HepG2 (cell line): ENCODE results near the gene ALOXE3. TPM values are rescaled to one million over a fixed set of nuclear protein-coding genes. Genes with fewer than 3 reads are reported as not detected.

ENCODE experiments used
- BRCA1 ChIP-seq: sonication (generic); formaldehyde crosslinking; IDR thresholded peaks from 2 replicates; pipeline ENCODE4 v1.4.0; 2020; ENCODE audit warnings: missing genetic modification reagents
- HOXA3 ChIP-seq: sonication (generic); formaldehyde crosslinking; IDR thresholded peaks from 2 replicates; pipeline ENCODE4 v1.5.0; 2020; ENCODE audit warnings: missing genetic modification reagents
- IRF2 ChIP-seq: IDR thresholded peaks from 2 replicates; pipeline ENCODE4 v1.6.1; 2018; ENCODE audit warnings: missing genetic modification reagents, missing compliant biosample characterization
- MBNL3 ChIP-seq: fragments of 250-450 bp; sonication (Bioruptor Pico); conservative IDR thresholded peaks from 2 replicates; pipeline ENCODE4 v1.8.0; 2022; ENCODE audit warnings: mild to moderate bottlenecking, inconsistent platforms
- PAWR ChIP-seq: sonication (generic); formaldehyde crosslinking; IDR thresholded peaks from 2 replicates; pipeline ENCODE4 v1.4.0; 2020; ENCODE audit warnings: missing genetic modification reagents, mild to moderate bottlenecking, borderline replicate concordance
- PRMT3 ChIP-seq: sonication (generic); formaldehyde crosslinking; IDR thresholded peaks from 2 replicates; pipeline ENCODE4 v1.8.1; 2022; ENCODE audit warnings: low read depth, mild to moderate bottlenecking, moderate library complexity, missing genetic modification reagents, borderline replicate concordance
- ZNF563 ChIP-seq: sonication (generic); formaldehyde crosslinking; IDR thresholded peaks from 2 replicates; pipeline ENCODE4 v1.8.0; 2022; ENCODE audit warnings: mild to moderate bottlenecking, moderate library complexity, missing genetic modification reagents
- ZNF607 ChIP-seq: sonication (generic); formaldehyde crosslinking; IDR thresholded peaks from 2 replicates; pipeline ENCODE4 v1.5.1; 2020; ENCODE audit warnings: missing genetic modification reagents, mild to moderate bottlenecking, borderline replicate concordance
- ZNF792 ChIP-seq: IDR thresholded peaks from 2 replicates; pipeline ENCODE4 v1.6.1; 2016
- ZSCAN25 ChIP-seq: sonication (generic); formaldehyde crosslinking; IDR thresholded peaks from 2 replicates; pipeline ENCODE4 v1.8.0; 2022; ENCODE audit warnings: mild to moderate bottlenecking, missing genetic modification reagents
- ZSCAN9 ChIP-seq: IDR thresholded peaks from 2 replicates; pipeline ENCODE4 v1.6.1; 2016; ENCODE audit warnings: borderline replicate concordance
- polyA plus RNA-seq, 8 experiments: library from polyadenylated mRNA; depleted of rRNA in 3 of 8; stranded (reverse) in 7 of 8; unstranded in 1 of 8; fragments of >200 nt; fragmentation: Illumina TruSeq in 4 of 8; extraction: Trizol in 4 of 8; gene quantifications; 2 replicates each; pipeline versions ENCODE4 v1.2.1 to v1.2.3, GENCODE V29; 2011 to 2016; ENCODE audit warnings: low read depth in 4 of 8, missing spikeins in 1 of 8, mixed read lengths in 1 of 8; ENCODE audit not compliant: insufficient read depth in 1 of 8
- total RNA-seq, 5 experiments: library from RNA; depleted of rRNA; stranded (reverse); fragments of >200 nt; fragmentation: Illumina TruSeq; extraction: Trizol; gene quantifications; 2 replicates each; pipeline ENCODE4 v1.2.3, GENCODE V29; 2016; ENCODE audit warnings: low read depth in 1 of 5
- TF ChIP-seq, protein P1 (sequence below): sonication (generic); formaldehyde crosslinking; IDR thresholded peaks from 2 replicates; pipeline ENCODE4 v1.9.0; 2022; ENCODE audit warnings: missing genetic modification reagents, mild to moderate bottlenecking, borderline replicate concordance
- TF ChIP-seq, protein P2 (sequence below): sonication (generic); formaldehyde crosslinking; conservative IDR thresholded peaks from 2 replicates; pipeline ENCODE4 v1.4.0; 2020; ENCODE audit warnings: missing genetic modification reagents
- TF ChIP-seq, protein P3 (sequence below): IDR thresholded peaks from 2 replicates; pipeline ENCODE4 v1.4.0; 2020; ENCODE audit warnings: mild to moderate bottlenecking, missing genetic modification reagents
- TF ChIP-seq, protein P4 (sequence below): sonication (generic); formaldehyde crosslinking; conservative IDR thresholded peaks from 2 replicates; pipeline ENCODE4 v1.4.0; 2020; ENCODE audit warnings: missing genetic modification reagents
- TF ChIP-seq, protein P5 (sequence below): sonication (generic); formaldehyde crosslinking; IDR thresholded peaks from 2 replicates; pipeline ENCODE4 v1.5.0; 2020; ENCODE audit warnings: mild to moderate bottlenecking, missing genetic modification reagents, moderate library complexity

Gene ALOXE3
- total and polyA plus RNA-seq, 2 of the 13 experiments (the other 11 are each of a cell fraction or from before 2014, with no cell fraction given): 0.07 TPM; not detected in 1

DNA sequence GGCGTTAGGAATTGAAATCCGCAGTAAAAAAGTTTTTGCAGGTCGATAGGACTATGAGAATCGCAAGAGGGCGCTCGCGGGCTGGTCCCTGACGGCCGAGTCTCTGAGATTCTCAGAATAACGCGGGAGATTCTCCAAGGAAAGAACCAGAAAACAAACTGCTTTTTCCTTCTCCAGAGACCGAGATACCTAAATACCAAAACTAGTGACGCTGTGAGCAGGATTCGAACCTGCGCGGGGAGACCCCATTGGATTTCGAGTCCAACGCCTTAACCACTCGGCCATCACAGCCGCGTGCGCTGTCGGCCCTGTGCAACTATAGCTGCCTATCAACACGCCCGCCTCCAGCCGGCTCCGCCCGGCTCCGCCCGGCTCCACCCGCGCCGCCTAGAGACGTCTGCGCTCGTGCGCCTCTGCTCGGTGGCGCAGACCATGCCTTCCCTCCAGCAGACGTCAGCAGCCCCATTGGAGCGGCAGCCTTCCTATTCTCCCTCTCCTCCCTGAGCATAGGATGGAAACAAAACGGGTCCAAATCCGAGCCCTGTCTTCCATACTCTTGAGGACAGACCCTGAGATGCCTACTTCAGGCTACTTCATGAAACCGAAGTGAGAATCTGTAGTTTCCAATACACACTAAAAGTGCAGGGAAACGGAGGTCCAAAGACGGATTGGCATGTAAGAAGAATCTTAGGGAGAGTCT, 20.5 kb upstream of the ALOXE3 start (continued):
- TF ChIP-seq, protein P1, sequence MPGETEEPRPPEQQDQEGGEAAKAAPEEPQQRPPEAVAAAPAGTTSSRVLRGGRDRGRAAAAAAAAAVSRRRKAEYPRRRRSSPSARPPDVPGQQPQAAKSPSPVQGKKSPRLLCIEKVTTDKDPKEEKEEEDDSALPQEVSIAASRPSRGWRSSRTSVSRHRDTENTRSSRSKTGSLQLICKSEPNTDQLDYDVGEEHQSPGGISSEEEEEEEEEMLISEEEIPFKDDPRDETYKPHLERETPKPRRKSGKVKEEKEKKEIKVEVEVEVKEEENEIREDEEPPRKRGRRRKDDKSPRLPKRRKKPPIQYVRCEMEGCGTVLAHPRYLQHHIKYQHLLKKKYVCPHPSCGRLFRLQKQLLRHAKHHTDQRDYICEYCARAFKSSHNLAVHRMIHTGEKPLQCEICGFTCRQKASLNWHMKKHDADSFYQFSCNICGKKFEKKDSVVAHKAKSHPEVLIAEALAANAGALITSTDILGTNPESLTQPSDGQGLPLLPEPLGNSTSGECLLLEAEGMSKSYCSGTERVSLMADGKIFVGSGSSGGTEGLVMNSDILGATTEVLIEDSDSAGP (CRISPR knock-in tag): peak; percentile 93
- TF ChIP-seq, protein P2, sequence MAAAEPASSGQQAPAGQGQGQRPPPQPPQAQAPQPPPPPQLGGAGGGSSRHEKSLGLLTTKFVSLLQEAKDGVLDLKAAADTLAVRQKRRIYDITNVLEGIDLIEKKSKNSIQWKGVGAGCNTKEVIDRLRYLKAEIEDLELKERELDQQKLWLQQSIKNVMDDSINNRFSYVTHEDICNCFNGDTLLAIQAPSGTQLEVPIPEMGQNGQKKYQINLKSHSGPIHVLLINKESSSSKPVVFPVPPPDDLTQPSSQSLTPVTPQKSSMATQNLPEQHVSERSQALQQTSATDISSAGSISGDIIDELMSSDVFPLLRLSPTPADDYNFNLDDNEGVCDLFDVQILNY (CRISPR knock-in tag): no peak
- TF ChIP-seq ZSCAN9: peak; percentile 51; the same call in 1 of the 2 replicates
- TF ChIP-seq ZNF792: peak; percentile 85
- TF ChIP-seq, protein P3, sequence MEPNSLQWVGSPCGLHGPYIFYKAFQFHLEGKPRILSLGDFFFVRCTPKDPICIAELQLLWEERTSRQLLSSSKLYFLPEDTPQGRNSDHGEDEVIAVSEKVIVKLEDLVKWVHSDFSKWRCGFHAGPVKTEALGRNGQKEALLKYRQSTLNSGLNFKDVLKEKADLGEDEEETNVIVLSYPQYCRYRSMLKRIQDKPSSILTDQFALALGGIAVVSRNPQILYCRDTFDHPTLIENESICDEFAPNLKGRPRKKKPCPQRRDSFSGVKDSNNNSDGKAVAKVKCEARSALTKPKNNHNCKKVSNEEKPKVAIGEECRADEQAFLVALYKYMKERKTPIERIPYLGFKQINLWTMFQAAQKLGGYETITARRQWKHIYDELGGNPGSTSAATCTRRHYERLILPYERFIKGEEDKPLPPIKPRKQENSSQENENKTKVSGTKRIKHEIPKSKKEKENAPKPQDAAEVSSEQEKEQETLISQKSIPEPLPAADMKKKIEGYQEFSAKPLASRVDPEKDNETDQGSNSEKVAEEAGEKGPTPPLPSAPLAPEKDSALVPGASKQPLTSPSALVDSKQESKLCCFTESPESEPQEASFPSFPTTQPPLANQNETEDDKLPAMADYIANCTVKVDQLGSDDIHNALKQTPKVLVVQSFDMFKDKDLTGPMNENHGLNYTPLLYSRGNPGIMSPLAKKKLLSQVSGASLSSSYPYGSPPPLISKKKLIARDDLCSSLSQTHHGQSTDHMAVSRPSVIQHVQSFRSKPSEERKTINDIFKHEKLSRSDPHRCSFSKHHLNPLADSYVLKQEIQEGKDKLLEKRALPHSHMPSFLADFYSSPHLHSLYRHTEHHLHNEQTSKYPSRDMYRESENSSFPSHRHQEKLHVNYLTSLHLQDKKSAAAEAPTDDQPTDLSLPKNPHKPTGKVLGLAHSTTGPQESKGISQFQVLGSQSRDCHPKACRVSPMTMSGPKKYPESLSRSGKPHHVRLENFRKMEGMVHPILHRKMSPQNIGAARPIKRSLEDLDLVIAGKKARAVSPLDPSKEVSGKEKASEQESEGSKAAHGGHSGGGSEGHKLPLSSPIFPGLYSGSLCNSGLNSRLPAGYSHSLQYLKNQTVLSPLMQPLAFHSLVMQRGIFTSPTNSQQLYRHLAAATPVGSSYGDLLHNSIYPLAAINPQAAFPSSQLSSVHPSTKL (CRISPR knock-in tag): peak; percentile 83
- TF ChIP-seq ZNF563 (CRISPR knock-in tag): no peak
- TF ChIP-seq, protein P4, sequence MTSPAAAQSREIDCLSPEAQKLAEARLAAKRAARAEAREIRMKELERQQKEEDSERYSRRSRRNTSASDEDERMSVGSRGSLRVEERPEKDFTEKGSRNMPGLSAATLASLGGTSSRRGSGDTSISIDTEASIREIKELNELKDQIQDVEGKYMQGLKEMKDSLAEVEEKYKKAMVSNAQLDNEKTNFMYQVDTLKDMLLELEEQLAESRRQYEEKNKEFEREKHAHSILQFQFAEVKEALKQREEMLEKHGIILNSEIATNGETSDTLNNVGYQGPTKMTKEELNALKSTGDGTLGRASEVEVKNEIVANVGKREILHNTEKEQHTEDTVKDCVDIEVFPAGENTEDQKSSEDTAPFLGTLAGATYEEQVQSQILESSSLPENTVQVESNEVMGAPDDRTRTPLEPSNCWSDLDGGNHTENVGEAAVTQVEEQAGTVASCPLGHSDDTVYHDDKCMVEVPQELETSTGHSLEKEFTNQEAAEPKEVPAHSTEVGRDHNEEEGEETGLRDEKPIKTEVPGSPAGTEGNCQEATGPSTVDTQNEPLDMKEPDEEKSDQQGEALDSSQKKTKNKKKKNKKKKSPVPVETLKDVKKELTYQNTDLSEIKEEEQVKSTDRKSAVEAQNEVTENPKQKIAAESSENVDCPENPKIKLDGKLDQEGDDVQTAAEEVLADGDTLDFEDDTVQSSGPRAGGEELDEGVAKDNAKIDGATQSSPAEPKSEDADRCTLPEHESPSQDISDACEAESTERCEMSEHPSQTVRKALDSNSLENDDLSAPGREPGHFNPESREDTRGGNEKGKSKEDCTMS: no peak
- no peak for TF ChIP-seq PAWR (CRISPR knock-in tag)
- TF ChIP-seq HOXA3: peak; percentile 77
- TF ChIP-seq IRF2 (CRISPR knock-in tag): no peak; the same call in 1 of the 2 replicates
- TF ChIP-seq, protein P5, sequence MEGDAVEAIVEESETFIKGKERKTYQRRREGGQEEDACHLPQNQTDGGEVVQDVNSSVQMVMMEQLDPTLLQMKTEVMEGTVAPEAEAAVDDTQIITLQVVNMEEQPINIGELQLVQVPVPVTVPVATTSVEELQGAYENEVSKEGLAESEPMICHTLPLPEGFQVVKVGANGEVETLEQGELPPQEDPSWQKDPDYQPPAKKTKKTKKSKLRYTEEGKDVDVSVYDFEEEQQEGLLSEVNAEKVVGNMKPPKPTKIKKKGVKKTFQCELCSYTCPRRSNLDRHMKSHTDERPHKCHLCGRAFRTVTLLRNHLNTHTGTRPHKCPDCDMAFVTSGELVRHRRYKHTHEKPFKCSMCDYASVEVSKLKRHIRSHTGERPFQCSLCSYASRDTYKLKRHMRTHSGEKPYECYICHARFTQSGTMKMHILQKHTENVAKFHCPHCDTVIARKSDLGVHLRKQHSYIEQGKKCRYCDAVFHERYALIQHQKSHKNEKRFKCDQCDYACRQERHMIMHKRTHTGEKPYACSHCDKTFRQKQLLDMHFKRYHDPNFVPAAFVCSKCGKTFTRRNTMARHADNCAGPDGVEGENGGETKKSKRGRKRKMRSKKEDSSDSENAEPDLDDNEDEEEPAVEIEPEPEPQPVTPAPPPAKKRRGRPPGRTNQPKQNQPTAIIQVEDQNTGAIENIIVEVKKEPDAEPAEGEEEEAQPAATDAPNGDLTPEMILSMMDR (CRISPR knock-in tag): peak; percentile 70
- TF ChIP-seq ZSCAN25 (CRISPR knock-in tag): no peak
- TF ChIP-seq ZNF607: peak; percentile 69
- TF ChIP-seq BRCA1 (CRISPR knock-in tag): peak; percentile 74; the same call in 1 of the 2 replicates
- no peak for TF ChIP-seq MBNL3 (CRISPR knock-in tag)
- 0 out of 2 replicates have a peak, but pooled peaks have one; percentile 74 for TF ChIP-seq PRMT3 (CRISPR knock-in tag)
